GM18499 (cell line): ENCODE measurements around the gene ADPRHL1.
"Not testable (repeated sequence)": the region's sequence is repeated elsewhere in the genome, so short reads cannot be mapped to it uniquely, and the experiment has no call there.

Experiments
- ATAC-seq: cut with Tn5 transposase; IDR thresholded peaks from one replicate; pipeline ENCODE4 v1.9.1; 2021; ENCODE audit warnings: moderate number of reproducible peaks; ENCODE audit not compliant: insufficient read depth, unreplicated experiment

ADPRHL1 gene

DNA sequence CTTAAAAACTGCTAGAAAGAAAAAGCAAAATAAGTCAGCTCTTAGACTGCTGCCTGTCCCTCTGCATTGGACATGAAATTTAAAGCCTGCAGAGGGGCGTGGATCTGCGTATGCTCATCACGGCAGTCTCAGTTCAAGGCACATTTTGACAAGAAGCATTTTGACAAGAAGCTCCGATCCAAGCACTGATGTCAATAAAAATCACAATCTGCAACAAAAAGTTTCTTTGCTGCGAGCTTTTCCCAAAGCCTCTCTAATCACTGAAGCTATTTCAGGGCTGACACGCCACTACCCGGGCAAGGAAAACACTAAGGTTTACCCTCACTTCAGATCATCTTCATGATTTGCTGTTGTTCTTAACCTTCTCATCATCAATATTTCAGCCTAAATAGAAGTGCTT lies 29.8 kb upstream of the ADPRHL1 start:
- ATAC-seq, result no peak

DNA sequence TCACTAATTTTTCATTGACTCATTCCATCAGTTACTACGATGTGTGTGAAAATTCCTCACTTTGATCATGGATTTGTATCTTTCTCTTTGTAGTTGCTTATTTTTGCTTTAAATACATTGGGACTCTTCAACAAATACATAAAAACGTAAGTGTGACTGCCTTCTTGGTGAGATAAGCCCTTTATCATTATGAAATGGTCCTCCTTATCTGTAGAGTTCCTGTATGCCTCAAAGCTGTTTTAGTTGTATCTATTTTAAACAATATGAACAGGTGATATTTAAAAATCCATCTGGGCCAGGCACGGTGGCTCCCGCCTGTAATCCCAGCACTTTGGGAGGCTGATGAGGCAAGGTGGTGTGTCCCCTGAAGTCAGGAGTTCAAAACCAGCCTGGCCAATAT lies 25.9 kb upstream of the ADPRHL1 start:
- no peak for ATAC-seq

DNA sequence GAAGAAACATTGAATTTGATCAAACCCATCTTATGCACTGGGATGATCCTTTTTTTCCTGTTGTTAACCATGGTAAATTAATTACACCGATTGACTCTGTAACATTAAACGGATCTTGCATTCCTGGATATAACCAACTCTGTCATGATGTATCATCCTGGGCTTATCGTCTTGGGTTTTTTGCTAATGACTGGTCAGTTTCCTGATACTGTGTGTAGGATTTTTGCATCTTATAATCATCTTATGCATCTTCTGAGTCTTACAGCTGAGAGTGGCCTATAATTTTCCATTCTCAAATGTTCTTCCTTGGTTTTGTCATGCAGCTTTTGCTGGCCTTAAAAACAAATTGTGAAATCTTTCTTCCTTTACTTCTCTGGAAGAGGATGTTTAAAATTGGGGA lies 24.4 kb upstream of the ADPRHL1 start:
- ATAC-seq, result no peak

DNA sequence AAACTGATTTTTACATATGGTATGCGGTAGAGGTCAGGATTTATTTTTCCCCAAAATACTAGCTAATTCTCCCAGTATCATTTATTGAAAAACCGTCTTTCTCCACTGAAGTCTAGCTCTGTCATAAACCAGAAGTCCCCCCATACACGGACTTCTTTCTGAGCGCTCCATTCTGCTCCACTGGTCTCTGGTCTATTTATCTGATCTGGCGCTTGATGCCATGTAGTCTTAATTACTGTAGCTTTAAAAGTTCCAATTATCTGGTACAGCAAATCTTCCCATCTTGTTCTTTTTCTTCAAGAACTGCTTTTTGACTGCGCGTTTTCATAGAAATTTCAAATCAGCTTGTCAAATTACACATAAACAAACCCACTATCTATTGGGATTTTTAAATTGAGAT lies 23.5 kb upstream of the ADPRHL1 start:
- ATAC-seq, result no peak

DNA sequence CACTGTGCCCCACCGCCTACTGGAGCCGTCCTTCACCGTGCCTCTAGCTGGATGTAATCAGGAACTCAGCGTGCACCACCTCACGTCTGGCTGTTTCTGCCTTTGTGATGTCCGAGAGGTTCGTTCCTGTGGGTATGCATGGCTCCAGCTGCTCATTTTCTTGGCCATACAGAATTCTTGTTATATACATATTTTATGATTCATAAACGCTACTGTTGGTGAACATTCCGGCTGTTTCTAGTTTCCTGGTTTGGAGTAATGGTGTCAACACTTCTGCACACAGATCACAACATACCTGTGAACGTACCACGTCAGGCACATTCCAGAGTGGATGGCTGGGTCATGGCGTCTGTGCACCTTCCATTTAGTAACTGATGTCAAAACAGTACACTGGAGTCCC lies 22.6 kb upstream of the ADPRHL1 start:
- ATAC-seq, result no peak

DNA sequence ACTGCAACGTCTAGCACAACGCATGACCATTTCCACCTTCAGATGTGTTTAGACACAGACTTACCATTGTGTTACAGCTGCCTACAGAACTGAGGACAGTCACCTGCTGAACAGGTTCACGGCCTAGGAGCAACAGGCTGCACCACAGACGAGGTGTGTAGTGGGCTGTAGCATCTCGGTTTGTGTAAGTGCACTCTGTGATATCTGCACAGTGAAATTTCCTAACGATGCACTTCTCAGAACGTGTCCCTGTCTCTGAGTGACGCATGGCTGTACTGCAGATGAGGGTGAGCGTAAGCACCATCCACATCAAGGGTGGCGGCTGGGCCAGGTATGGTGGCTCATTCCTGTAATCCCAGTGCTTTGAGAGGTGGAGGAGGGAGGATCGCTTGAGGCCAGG lies 22.0 kb upstream of the ADPRHL1 start:
- no peak for ATAC-seq

DNA sequence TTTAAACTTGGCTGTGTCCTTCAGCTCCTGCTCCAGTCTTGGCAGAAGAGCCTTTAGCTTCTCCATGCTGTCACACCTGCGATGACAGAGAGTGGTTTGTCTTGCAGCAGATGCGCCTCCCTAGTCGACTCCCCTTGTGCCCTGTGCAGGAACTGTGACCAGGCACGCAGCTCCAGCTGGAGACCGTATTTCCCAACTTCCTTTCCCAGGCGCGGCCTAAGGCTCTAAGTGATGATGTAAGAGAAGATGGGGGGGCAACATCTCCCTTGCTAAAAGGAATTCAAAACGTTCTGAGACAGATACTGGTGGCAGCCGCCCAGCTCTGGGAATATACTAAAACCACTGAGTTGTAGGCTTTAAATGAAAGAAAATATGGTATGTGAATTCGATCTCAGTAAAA lies 20.9 kb upstream of the ADPRHL1 start:
- ATAC-seq, result no peak

DNA sequence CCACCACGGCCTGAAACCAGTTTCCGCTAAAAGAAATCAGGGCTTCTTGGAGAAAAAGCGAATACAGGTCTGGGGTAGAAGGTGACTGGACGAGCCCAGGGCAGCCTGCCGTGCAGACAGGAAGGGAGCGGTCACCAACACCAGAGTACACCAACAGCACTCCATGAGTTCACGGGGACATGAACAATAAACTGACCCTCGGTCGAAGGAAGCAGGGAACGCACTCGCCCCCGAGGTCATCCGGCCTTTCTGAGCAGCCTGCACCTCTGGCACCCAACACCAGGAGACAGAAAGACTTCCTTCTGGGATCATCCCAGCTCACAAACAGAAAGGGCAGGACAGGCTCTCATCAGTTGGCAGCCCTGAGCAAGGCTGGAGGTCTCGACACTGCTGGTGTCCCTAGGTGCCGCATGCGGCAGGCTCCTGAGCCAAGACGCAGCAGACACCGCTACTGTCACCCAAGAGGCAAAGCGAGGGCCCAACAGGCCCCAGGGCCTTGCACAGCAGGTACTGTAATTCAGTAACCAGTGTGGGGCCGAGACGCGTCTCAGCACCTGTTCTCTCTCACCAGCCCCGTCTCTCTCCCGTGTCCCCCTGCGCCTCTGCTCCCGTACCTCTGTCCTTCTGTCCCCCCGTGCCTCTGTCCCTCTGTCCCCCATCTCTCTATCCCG lies 19.2 kb upstream of the ADPRHL1 start:
- ATAC-seq, result no peak

DNA sequence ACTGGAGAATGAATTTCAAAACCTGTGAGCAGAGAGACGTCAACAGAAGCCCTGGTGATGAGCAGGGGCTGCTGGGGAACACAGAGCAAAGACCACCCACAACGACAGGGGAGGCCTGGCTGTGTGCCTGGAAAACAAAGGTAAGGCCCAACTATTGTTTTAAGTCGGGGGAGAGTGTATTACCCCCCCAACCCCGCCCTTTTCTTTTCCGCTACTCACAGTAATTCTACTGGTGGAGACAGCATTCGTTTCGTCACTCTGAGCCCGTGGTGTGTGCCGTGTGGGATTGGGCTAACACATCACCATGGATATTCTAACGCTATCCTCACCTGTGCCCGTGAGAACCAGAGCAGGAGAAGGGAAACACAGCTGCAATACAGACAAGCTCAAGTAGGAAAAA lies 18.6 kb upstream of the ADPRHL1 start:
- no peak for ATAC-seq

DNA sequence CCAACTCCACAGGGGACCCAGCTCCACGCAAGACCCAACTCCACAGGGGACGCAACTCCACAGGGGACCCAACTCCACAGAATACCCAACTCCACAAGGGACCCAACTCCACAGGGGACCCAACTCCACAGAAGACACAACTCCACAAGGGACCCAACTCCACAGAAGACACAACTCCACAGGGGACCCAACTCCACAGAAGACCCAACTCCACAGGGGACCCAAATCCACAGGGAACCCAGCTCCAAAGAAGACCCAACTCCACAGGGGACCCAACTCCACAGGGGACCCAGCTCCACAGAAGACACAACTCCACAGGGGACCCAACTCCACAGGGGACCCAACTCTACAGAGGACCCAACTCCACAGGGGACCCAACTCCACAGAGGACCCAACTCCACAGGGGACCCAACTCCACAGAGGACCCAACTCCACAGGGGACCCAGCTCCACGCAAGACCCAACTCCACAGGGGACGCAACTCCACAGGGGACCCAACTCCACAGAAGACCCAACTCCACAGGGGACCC lies 17.4 kb upstream of the ADPRHL1 start:
- not testable (repeated sequence) for ATAC-seq

DNA sequence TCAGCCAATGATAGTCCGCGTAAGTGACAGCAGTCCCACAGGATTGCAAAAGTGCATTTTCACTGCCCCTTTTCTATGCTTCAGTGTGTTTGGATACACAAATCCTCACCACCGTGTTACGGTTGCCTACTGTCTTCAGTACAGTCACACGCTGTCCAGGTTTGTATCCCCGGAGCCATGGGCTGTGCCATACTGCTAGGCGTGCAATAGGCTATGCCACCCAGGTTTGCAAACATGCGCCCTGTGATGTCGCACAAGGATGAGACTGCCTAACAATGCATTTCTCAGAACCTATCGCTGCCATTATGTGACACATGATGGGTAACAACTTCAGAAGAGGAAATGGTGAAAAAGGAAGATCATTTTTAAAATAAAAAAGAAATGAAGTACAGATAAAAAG lies 16.8 kb upstream of the ADPRHL1 start:
- ATAC-seq, result no peak

DNA sequence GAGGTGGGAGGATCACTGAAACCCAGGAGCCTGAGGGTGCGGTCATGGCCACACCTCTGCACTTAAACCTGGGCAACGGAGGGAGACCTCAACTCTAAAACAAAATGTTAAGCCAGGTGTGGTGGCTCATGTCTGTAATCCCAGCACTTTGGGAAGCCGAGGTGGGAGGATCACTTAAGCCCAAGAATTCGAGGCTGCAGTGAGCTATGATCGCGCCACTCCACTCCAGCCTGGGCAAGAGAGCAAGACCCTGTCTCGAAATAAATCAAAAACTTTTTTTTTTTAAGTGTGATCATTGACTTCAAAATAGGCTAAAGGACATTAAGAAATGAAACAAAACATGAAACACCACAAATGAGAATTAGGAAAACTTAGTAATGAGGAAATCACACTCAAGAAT lies 16.3 kb upstream of the ADPRHL1 start:
- ATAC-seq, result no peak

DNA sequence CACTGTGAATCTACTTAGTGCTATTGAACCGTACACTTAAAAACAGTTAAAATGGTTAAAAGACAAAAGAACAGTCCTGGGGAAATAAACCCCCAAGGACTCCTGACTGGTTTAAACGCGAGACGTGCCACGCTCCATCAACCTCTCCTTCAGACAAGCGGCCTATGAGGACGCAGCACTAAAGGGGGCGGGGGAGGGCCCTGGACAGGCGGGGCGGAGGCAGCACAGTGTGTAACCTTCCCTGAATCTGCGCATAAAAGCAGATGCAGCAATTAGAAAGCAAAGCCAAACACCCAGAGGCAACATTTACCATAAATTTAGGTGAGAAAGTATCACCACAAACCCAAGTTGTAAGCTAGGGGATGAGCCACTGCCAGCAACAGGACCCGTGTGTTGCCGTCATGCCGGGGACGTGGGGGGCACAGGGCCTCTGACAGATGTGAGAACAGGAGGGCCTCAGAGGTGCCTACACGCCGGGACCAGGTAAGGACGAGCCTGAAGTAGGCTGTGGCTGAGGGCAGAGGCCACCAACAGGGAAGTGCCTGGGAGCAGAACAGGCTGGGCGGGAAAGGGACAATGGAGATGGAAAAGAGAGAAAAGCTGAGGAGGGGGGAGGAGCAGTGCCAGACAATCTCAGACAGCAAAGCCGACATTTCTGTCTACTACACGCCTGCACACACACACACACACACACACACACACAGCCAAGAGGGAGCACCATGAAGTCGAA lies 15.3 kb upstream of the ADPRHL1 start:
- no peak for ATAC-seq

DNA sequence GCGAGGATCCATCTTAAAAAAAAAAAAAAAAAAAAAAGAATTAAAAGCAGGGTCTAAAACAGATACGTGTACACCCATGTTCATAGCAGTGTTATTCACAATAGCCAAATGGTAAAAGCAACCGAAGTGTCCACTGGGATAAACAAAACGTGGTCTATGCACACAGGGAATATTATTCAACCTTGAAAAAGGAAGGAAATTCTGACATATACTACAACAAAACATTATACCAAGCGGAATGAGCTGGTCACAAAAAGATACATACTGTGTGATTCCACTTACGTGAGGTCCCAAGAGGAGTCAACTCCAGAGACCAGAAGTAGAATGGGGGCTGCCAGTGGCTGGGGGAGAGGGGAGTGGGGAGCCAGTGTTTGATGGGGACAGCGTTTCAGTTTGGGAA lies 14.7 kb upstream of the ADPRHL1 start:
- no peak for ATAC-seq

DNA sequence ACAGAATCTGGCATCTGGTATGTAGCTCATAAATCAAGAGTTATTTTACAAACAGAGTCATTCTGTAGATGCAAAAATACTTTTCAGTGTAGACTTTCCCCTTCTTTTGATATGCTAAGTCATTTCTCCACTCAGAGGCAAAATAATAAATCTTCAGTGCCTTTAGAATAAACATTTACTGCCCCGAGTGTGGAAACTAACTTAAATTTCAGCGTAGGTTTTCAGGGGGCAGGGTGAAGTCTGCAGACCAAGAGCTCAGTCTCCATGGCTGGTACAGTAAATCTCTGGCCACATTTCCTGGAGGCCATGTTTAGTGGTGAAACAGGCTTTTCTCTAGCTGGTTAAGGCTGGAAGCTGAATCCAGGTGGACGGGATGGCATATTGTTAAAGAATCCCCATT lies 13.1 kb upstream of the ADPRHL1 start:
- no peak for ATAC-seq

DNA sequence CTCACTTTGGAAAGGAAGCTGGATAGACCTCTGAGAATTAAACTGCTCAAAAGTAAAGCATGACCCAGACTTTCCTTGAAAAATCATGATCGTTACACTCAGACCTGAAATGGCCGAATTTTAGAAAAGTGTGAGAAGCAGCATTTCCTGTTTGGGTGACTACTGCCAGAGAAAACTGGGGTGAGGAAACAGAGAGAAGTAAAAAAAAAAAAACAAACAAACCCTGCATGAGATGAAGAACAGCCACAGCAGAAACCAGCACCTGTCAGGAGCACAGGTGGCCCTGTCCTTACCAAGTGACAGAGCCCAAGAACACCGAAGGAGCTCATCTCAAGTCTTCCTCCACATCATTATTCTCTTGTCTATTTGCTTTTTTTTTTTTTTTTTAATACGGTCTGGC lies 12.0 kb upstream of the ADPRHL1 start:
- ATAC-seq, result no peak

DNA sequence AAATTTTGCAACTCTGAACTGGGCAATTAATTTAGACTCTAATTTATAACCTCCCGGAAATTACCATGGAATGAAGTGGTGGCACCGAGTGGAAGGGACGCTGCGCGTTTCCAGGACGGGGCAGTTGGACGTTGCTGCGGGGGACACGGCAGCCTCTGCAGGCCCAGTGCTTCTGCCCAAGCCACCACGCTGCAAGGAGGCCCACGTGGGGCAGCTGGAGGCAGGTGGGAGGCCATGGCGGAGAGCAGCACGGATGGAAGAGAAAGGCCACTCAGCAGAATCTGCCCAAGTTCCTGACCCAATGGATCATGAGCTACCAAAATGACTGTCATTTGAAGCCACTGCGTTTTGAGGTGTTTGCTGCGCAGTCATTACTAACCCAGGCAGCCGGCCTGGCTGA lies 11.2 kb upstream of the ADPRHL1 start:
- ATAC-seq, result no peak

DNA sequence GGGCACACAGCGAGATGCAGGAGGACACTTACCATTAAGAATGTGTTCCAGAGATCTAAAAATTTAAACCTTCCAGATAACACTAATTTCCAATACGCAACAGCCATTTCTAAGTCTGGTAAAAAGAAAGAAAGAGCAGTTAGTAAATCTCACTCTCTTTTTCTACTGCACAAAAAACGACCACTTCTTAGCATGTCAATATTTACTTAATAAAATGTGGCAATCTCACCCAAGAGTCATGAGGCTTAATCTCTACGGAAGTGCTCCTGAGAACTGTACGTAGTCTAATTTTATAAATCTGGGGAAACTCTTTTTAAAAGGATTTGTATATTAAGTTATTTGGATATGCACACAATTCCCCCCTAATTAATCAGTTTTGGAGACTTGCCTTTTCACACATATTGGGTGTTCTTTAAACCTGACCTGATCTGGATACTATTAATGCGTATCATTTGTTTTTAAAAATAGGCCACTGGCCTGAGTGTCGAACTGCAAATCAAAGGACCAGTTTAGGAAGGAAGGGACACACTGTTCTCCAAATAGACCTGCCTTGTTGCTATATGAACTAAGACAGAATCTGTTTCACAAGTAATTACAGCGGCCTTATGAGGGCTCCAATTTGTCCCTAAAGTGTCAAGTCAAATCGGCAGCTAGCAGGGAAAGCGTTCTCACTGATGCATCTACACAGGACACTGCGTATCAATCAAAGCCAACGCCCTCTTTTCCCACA lies 7.9 kb upstream of the ADPRHL1 start:
- no peak for ATAC-seq

DNA sequence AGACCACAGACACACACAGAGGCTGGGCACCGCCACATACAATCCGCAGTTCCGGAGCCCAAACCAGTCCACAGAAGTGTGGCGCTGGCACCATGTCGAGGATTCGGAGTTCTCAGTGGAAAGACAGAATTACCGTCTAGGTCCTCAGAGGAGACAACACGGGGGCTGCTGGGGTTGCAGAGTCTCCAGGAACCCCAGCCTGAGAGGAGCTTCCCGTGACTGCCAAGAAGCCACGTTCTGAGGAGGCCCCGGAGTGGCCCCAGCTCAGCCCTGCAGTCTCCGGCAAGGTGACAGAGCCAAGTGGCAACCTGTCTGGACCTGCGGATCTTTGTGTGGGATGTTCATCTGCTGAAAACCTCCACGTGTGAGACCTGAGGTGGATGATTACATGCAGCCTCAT lies 7.3 kb upstream of the ADPRHL1 start:
- no peak for ATAC-seq

DNA sequence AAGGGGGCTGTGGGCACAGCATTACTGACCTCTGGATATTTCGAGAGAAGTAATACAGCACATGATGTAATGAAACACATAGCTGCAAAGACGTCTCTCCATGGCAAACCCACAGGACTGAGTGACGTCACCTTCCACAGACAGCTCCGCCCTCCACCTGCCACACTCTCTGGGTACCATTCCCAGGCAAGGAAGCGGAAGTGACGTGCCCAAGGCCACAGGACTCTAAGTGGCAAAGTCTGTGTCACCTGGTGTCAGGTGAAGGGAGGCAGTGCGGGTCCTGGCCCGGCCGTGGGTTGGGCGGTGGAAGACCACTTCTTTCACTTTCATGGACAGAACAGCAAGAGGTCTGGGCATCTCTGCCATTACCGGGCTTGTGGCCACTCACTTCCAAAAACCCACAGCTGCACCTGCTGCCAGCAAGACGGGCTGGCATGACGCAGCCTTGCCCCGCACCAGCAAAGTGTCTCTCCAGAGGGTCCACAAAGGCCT lies 6.8 kb upstream of the ADPRHL1 start:
- ATAC-seq, result no peak
